Stomach (tissue), 9 donors: ENCODE measurements around the gene DHRS4L2. TPM values are rescaled to one million over a fixed set of nuclear protein-coding genes. Genes with fewer than 3 reads are reported as not detected.
"Not testable (repeated sequence)": the region's sequence is repeated elsewhere in the genome, so short reads cannot be mapped to it uniquely, and the experiment has no call there.

Experiments
- DNase-seq, 2 donors: peaks; one replicate each; pipeline versions ENCODE4 v3.0.0 to v3.0.0-alpha.2; 2013 to 2019
- H3K27ac ChIP-seq, 5 donors: fragments of 200-600 bp in 4 of 5; sonication (generic) in 4 of 5; one replicate each; pipeline ENCODE4 v1.5.1; 2013 to 2019; ENCODE audit warnings: mild to moderate bottlenecking in 1 of 5, moderate library complexity in 1 of 5
- H3K27me3 ChIP-seq, 3 donors: fragments of 200-600 bp; sonication (generic); one replicate each; pipeline ENCODE4 v1.5.1; 2017 to 2019; ENCODE audit warnings: mixed run types in 1 of 3
- H3K36me3 ChIP-seq, 4 donors: fragments of 200-600 bp; sonication (generic); 1 replicate in 3 of 4; 2 replicates in 1 of 4; pipeline ENCODE4 v1.5.1; 2016 to 2019
- H3K4me1 ChIP-seq, 4 donors: fragments of 200-600 bp; sonication (generic); one replicate each; pipeline ENCODE4 v1.5.1; 2016 to 2019
- H3K4me3 ChIP-seq, 4 donors: fragments of 200-600 bp; sonication (generic) in 3 of 4; one replicate each; pipeline ENCODE4 v1.5.1; 2016 to 2019; ENCODE audit warnings: mild to moderate bottlenecking in 1 of 4
- H3K9me3 ChIP-seq, 4 donors: fragments of 200-600 bp; sonication (generic); one replicate each; pipeline ENCODE4 v1.5.1; 2016 to 2019
- CTCF ChIP-seq, 7 experiments: fragments of 450-650 bp in 4 of 7; fragments of 200-600 bp in 3 of 7; sonication (generic) in 3 of 7; IDR thresholded peaks; one replicate each; pipeline ENCODE4 v1.5.1; 2016 to 2019; ENCODE audit warnings: antibody characterized with exemption in 7 of 7, control low read depth in 2 of 7, mild to moderate bottlenecking in 1 of 7
- EP300 ChIP-seq: sonication (generic); formaldehyde crosslinking; IDR thresholded peaks from one replicate; pipeline ENCODE4 v1.6.1; 2017; ENCODE audit warnings: antibody characterized with exemption
- POLR2A ChIP-seq, 4 donors: fragments of 450-650 bp; IDR thresholded peaks; one replicate each; pipeline ENCODE4 v1.6.1; 2016; ENCODE audit warnings: antibody characterized with exemption in 4 of 4, control low read depth in 2 of 4, mild to moderate bottlenecking in 1 of 4, moderate library complexity in 1 of 4
- POLR2AphosphoS5 ChIP-seq, 3 donors: sonication (generic); formaldehyde crosslinking; IDR thresholded peaks; one replicate each; pipeline ENCODE4 v1.6.1; 2016; ENCODE audit warnings: antibody characterized with exemption in 3 of 3
- WGBS, 5 donors: extraction: QIAGEN DNeasy Blood & Tissue Kit in 3 of 5; methylation state at CpG; one replicate each; pipeline versions ENCODE4 v1.1.5 to v1.1.7; 2013 to 2018; 5-methylcytosine and 5-hydroxymethylcytosine counted together
- intact Hi-C: fragments of 100-400 bp; cut with DNase I; formaldehyde crosslinking; loops from one replicate; pipeline ENCODE4 v1.15.1; 2023; ENCODE audit warnings: low total_unique reads
- polyA plus RNA-seq, 3 donors: library from polyadenylated mRNA; stranded (reverse); fragments of 200-250 nt; gene quantifications; one replicate each; pipeline ENCODE4 v1.2.3, GENCODE V29; 2013
- total RNA-seq, 5 donors: library from RNA; depleted of rRNA; stranded (reverse); fragments of >200 nt; gene quantifications; one replicate each; pipeline versions ENCODE4 v1.1.0 to v1.2.3, GENCODE V29; 2014 to 2016
- donor health status: healthy with polysubstance abuse.
- donor health status: Bipolar disorder and iron deficiency.
- donor health status: healthy.

DHRS4L2 gene
- total and polyA plus RNA-seq, 8 donors = 9.7 to 64.0 (median 37.4) TPM; not detected in 1

GRCh38 chr14:24040692-24041091, 52.0 kb downstream of the DHRS4L2 start:
- H3K27ac ChIP-seq = no peak overlapping the region
- TF ChIP-seq POLR2AphosphoS5 (IDR thresholded peaks at IDR 0.05) (no peak), POLR2A (IDR thresholded peaks at IDR 0.05) (no peak), CTCF (IDR thresholded peaks at IDR 0.05) (no peak), EP300 (no peak)
- no peaks in the 10 kb centered on the region for H3K27me3 ChIP-seq
- peaks cover 10 to 18% (median 15%) of the 10 kb centered on the region in 4 donors for H3K4me1 ChIP-seq
- no peak overlapping the region for H3K4me3 ChIP-seq
- H3K36me3 ChIP-seq = no peaks in the 10 kb centered on the region
- DNase-seq = no peak
- H3K9me3 ChIP-seq = no peaks in the 10 kb centered on the region
- intact Hi-C loops = no loop called here
- 31 to 60% (median 51%) methylated on average over 2 of the region's 2 CpGs for WGBS, 5 donors

- 21 to 39% (median 27%) methylated on average over 5 of the region's 5 CpGs for WGBS, 5 donors
- H3K9me3 ChIP-seq = no peaks in the 10 kb centered on the region
- no peak for TF ChIP-seq POLR2AphosphoS5 (IDR thresholded peaks at IDR 0.05)
- no peak for TF ChIP-seq EP300
- TF ChIP-seq POLR2A (IDR thresholded peaks at IDR 0.05) = no peak
- no peak for TF ChIP-seq CTCF (IDR thresholded peaks at IDR 0.05)
- H3K27ac ChIP-seq = no peak overlapping the region
- peaks cover 0 to 2% (median under 1%) of the 10 kb centered on the region in 4 donors for H3K4me1 ChIP-seq
- no peaks in the 10 kb centered on the region for H3K36me3 ChIP-seq
- no peak overlapping the region for H3K4me3 ChIP-seq
- no peak for DNase-seq
- intact Hi-C loops = no loop called here
- no peaks in the 10 kb centered on the region for H3K27me3 ChIP-seq
Observed at GRCh38 chr14:24042746-24043145, 54.0 kb downstream of the DHRS4L2 start.

GRCh38 chr14:24049002-24049401, 60.3 kb downstream of the DHRS4L2 start:
- H3K9me3 ChIP-seq, H3K27ac ChIP-seq, H3K36me3 ChIP-seq, intact Hi-C loops, H3K4me3 ChIP-seq, DNase-seq: not testable (repeated sequence)
- H3K4me1 ChIP-seq = peaks cover 18 to 20% (median 19%) of the 10 kb centered on the region in 4 donors
- H3K27me3 ChIP-seq = peaks cover 0 to 17% (median 6%) of the 10 kb centered on the region in 3 donors
- WGBS, 5 donors = 53 to 95% (median 87%) methylated on average over 2 of the region's 2 CpGs

- intact Hi-C loops = loop anchor here (10.0 kb wide), 1 partner anchor 54 kb away; no protein-coding TSS in a partner anchor
- peaks cover 0 to 34% (median 6%) of the 10 kb centered on the region in 3 donors for H3K27me3 ChIP-seq
- H3K9me3 ChIP-seq, H3K27ac ChIP-seq, H3K36me3 ChIP-seq, H3K4me3 ChIP-seq, DNase-seq: not testable (repeated sequence)
- WGBS, 5 donors = 54 to 66% (median 65%) methylated on average over 8 of the region's 8 CpGs
- peaks cover 18 to 20% (median 19%) of the 10 kb centered on the region in 4 donors for H3K4me1 ChIP-seq
Observed at GRCh38 chr14:24050753-24051152, 62.0 kb downstream of the DHRS4L2 start.

GRCh38 chr14:24051176-24051788, 62.6 kb downstream of the DHRS4L2 start:
- peaks cover 0 to 36% (median 6%) of the 10 kb centered on the region in 3 donors for H3K27me3 ChIP-seq
- 15 to 36% (median 24%) methylated on average over 11 to 20 of the region's 20 CpGs for WGBS, 5 donors
- H3K4me1 ChIP-seq = peaks cover 18 to 20% (median 19%) of the 10 kb centered on the region in 4 donors
- intact Hi-C loops = loop anchor here (10.0 kb wide), 1 partner anchor 54 kb away; no protein-coding TSS in a partner anchor
- H3K27ac ChIP-seq = peak overlapping the region; percentile 51 to 82 (median 65)
- peak overlapping the region; percentile 58 to 70 (median 64) for H3K4me3 ChIP-seq
- H3K9me3 ChIP-seq = no peaks in the 10 kb centered on the region
- DNase-seq = peak; percentile 28 to 67
- TF ChIP-seq CTCF (IDR thresholded peaks at IDR 0.05) (no peak), POLR2A (IDR thresholded peaks at IDR 0.05) (no peak)
- H3K36me3 ChIP-seq = no peaks in the 10 kb centered on the region
